Inflammatory macrophage (primary cell): Measurements from ENCODE around the gene SERPINA4.

Experiments
- DNase-seq, 2 donors: peaks; one replicate each; pipeline ENCODE4 v3.0.0-alpha.2; 2020 to 2022

The SERPINA4 gene

DNA sequence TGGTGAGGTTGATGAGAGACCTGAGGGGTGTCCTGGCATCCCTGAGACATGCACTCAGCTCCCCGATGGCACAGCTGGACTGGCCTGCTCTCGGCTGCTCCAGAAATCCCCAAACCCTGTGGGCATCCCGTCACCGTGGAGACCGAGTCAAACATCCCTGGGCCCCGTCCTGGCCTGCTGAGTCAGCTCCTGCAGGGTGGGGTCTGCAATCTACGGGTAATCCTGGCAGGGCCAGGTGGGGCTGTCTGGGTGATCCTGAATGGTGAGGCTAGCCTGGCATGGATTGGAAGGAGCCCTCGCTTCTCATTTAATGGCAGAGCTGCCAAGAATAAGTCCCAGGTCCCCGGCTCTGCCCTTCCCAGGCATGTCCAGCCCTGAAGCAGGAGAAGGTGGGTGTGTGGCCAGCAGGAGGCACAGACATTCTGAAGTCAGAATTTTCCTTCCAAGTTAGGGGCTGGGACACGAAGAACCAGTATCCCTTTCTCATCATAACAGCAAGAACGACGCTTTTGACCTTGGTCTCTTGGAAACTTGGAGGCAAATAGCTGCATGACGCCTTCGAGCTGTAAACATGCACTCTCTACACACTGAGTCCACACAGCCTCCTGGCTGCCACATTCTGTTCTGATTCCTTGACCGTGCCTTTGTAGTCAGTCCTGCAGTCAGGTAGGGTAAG, 17.7 kb upstream of the SERPINA4 start:
- no peak for DNase-seq

DNA sequence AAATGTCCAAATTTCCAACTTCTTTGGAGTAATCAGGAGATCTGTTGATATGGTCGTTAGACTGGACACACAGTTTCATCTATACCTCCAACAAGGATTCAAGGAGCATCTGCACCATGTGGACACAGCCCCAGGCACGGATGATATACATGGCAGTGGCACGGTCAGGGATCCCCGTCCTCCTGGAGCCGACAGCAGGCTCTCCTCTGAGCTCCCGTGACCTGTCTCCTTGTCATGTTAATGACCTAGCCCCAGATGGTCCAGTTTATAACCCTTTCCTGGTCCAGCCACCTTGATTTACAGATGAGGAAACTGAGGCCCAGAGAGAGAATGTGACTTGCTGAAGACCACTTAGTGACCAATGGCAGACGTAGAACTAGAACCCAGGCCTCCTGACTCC, 16.5 kb upstream of the SERPINA4 start:
- no peak for DNase-seq

DNA sequence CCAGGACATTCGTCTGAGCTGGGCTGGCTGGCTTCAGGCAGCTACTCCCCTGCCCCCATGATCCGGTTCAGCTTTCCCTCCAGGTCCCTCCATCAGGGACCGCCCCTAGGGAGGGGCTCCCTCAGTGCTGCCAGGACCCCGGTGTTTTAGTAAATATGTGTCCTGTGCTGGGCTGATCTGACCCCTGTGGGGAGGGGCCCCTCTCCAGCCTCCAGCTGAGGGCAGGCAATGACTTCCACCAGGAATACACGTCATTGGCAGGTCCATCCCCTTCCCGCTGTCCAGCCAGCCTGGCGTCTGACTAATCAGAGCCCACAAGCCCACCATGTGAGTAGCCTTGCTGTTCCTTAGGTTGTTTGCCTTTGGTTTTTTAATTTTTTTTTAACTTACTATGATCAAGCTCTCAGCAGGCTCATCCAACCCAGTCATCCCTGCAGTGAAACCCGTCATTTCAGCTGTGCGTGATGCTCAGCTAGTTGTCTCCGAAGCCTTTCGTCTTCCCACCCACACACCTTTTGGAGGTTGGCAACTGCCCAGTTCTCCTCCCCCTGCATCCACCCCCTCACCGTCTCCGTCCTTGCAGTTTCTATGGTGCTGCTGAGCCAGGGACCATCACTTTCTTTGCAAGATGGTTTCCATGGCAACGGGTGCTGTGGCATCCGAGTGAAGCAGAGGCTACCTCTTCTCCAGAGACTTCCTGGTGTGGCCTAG, 16.0 kb upstream of the SERPINA4 start:
- DNase-seq, result no peak

DNA sequence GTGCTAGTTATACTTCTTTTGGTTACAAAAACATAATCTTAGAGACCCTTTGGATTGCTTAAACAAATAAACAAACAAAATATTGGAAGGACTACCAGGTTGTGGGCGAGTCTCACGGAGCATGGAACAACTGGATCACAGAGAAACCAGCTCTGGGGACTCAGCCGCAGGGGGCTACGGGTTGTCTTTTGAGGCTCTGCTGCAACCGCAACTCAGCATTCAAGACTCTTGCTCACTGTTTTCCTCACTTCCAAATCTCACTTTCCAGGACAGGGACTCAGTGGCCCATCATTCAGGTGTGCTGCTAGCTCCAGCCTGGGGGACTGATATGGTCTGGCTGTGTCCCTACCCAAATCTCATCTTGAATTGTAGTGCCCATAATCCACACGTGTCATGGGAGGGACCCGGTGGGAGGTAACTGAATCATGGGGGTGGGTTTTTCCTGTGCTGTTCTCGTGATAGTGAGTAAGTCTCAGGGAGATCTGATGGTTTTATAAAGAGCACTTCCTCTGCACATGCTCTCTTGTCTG, 14.0 kb upstream of the SERPINA4 start:
- DNase-seq, result no peak

DNA sequence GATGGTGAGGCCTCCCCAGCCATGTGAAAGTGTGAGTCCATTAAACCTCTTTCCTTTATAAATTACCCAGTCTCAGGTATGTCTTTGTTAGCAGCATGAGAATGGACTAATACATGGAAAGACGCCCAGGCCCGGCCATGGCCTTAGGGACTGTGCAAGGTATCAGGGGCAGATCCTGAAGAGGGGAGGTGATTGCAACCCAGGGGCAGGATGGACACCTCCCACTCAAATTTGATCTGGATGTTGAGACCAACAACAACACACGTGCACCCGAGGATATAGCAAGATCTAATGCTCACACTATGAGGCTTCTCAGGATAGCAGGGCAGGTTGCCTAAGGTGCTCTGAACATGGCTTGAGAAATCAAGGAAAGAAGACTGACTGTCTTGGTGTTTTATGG, 13.5 kb upstream of the SERPINA4 start:
- no peak for DNase-seq

DNA sequence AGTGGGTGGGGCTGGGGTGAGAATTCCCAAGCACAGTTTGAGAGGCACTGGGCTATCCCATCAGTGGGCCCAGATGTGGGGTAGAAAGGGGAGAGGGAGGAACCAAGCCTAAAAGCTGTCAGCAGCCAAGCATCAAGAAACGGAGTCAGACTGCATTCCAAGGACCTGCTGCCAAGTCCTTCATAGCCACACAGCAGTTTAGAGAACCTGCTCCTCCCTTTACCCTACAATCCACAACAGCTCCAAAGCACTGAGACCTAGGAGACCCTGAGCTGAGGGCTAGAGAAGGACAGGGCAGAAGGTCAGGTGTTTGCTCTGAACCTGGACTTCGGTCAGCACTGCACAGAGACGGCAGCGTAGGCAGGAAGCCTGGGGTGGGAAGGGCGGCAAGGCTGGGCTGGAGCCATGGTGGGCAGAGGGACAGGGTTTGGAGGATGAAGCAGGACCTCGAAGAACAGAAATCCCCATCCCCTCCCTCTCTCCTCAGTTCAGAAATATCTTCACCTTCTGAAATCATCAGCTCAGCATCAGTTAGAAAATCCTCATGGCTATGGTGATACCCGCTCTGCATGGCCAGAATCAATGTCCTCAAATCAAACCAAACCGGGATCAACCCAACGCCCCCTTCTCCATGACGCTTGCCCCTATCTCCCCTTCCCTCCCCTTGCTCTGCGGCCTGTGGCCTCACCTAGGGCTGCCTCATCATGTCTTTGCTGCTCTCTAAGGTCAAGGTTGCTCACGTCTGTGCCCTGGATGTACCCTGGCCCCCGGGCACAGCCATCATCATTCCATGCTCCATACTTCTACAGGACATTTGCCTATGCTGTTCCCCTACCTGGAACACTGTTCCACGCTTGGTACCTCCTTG, 12.9 kb upstream of the SERPINA4 start:
- no peak for DNase-seq

DNA sequence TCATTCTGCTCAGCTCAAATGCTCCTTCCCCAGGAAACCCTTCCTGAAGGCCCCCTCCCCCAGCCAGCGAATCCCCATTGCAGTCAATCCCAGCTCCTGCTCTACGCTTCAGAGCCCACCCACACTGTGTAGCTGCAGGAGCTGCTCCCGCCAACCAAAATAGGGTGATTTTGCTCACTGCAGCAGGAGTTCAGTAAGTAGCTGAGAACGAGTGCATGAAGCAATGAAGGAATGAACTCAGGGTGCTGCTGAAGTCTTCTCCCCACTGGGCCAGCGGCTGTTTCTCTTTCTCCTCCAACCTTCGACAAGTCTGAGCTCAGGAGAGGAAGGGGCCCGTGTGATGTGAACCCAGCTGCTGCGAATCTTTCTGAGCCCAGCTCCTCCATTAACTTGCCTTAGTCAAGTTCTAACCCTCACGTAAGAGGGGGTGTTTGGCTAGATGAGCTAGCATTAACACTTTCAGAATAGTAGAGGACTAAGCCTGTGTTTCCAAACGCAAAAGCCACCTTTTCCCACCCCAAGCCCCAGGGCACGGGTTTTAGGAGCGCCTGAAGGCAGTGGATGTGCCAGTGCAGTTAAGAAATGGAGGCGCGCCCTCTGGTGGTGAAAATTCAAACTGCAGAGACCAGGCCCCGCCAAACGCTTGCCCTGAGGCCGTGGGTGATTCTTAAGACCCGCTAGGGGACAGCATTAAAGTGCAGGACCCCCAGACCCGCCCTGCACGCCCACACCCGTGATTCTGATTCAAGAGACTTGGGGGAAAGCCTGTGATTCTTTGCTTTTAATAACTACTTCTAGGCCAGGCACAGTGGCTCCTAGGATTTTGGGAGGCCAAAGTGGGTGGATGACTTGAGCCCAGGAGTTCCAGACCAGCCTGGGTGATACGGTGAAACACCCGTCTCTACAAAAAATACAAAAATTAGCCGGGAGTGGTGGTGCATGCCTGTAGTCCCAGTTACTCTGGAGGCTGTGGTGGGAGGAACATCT, 11.9 kb upstream of the SERPINA4 start:
- peak; percentile 50 to 51 for DNase-seq

DNA sequence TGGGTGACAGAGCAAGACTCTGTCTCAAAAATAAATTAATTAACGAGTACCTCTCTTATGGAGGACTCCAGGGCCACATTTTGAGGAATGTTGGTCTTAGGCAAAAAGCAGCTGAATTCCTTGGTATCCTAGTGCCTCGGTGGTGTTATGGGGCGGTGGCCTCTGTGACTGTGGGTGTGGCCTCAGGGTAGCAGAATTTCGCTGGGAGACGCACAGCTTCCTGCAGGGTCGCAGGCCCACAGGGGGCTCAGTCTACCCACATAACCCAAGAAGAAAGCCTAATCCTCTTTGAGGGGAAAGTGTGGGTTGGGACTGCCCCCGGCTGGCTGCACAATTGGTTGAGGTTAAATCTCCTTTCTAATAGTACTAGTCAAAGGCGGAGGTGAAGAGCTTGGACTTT, 11.2 kb upstream of the SERPINA4 start:
- DNase-seq, result no peak

DNA sequence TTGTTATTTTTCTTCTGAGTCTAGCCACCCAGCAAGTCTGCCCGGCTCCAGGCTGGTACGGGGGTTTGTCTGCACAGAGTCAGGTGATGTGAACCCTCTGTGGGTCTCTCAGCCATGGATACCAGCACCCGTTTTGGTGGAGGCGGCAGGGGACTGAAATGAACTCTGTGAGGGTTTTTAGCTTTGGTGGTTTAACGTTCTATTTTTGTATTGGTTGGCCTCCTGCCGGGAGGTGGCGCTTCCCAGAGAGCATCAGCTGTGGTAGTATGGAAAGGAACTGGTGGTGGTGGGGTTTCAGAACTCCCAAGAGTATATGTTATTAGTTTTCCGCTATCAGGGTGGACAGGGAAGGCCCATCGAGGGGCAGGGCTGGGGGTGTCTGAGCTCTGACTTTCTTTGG, 5.3 kb upstream of the SERPINA4 start:
- no peak for DNase-seq

DNA sequence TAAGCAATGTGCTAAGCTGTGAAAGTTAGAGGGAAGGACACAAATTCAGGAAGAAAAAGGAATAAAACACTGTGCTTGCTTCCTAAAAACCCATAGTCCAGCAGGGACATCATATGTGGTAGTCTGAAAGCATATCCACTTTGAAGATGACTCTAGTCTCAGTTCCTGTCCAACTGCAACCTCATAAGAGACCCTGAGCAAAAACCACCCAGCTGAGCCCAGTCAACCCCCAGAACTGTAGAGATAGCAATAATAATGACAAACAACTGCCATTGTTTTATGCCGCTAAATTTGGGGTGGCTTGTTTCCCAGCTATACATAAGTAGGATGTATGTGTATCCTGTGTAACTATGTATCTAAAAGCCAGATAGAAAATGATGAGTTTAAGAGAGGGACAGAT, 3.9 kb upstream of the SERPINA4 start:
- no peak for DNase-seq

DNA sequence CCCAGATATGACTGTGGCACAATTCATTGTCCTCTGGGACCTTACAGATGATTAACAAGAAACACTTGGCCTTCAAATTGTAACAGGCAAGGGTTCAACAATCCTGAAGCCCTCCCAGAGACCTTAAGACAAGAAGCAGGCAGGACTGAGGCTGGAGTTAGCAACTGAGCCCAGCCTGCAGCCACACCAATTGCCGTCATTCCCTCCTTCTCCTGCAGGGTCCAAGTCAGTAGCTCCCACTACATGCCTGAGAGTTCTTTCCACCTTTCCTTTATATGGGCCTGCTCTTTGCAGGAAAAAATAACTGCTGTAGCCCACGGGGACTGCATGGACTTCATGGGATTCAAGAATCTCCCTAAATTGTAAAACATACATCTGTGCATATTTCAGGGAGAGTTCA, 2.4 kb upstream of the SERPINA4 start:
- no peak for DNase-seq

DNA sequence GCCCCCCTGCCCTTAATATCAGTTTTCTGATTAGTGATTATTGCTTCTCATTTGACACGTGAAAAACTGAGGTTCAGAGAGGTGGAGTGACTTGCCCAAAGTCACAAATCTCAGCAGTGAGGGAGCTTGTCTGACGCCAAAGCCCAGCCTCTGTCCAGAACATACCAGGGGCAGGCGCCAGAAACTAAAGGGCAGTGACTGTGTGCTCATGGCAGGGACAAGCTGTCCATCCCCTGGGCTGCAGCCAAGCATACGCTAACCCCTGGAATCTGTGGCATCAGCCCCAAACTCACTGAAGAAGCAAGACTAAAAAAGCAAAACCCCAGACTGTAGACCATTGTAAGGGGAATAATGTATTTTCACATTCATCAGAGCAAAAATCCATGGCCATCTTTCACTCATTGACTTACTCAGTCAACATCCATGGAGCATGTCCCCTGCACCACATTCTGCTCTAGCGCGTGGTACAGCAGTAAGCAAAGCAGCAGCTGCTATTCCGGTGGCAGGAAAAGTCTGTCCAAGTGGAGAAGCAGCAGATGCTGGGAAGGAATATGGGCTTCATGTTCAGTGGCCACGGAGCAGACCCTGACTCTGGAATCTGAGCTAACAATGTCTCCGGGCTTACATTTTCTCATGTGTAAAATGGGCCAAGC, 1.5 kb upstream of the SERPINA4 start:
- DNase-seq, result no peak

DNA sequence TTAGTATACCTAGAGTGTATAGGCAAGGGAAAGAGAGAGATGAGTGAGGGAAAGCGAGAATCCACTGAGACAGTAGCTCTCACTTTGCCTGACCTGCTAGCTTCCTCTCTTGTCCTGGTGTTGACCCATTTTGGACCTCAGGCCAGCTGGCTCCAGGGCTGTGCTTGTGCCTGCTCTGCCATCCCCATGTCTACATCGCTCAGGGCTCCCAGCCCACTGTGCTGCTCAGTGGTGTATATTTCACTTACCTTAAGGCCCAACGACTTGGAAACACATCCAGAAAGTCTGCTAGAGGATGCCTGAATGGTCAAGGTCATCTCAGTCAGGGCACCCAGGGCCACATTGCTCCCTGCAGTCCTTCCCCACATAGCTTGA, 964 bp upstream of the SERPINA4 start:
- no peak for DNase-seq

DNA sequence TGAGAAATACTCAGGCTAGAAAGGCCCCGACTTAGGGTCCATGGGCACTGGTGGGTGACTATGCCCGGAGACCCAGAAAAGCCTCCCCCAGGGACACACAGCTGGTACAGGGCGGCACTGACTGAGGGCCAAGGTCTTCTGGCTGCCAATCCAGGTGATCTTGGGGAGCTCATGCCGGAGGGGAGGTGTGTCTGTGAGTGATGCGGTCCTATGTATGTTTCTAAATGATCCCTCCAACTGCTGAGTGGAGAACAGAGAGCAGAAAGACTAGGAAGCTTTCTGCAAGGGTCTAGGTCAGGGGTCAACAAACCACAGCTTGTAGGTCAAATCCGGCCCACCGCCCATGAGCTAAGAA, 391 bp downstream of the SERPINA4 start:
- no peak for DNase-seq

DNA sequence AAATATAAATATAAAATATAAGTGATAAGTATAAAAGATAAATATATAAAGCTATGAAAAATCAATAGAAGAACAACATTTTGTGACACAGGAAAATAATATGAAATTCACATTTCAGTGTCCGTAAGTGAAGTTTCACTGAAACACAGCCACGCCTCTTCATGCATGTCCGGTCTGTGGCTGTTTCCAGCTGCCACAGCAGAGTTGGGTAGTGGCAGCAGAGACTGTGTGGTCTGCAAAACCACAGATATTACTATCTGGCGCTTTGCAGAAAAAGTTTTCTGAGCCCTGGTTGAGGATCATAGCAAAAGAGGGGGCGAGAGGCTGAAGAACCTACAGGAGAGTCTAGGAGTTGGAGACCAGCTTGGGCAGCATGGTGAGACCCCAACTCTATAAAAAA, 780 bp downstream of the SERPINA4 start:
- DNase-seq, result no peak

DNA sequence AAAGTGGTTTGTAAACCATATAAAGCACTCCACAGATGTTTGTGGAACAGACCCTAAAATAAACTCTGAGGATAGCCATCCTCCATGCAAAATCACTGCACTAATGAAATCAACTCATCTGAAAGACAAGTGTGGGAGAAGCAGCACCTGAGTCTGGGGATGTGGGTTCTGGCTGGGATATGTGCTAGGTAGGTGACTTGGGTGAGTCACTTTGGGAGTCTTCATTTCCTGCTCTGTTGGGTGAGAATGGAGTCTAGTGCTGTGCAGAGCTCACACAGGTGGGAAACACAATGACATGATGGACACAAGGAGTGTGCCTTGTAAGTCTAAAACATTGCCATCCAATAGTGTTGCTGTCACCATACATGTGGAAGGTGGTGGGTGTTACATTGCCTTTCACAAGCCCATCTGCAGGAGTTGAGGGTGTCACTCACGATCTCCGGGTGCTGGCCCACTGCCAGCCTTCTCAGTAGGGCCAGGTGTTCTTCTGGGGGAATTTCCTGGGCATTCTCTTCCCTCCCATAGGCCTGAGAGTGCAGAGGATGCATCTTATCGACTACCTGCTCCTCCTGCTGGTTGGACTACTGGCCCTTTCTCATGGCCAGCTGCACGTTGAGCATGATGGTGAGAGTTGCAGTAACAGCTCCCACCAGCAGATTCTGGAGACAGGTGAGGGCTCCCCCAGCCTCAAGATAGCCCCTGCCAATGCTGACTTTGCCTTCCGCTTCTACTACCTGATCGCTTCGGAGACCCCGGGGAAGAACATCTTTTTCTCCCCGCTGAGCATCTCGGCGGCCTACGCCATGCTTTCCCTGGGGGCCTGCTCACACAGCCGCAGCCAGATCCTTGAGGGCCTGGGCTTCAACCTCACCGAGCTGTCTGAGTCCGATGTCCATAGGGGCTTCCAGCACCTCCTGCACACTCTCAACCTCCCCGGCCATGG, 2.0 kb downstream of the SERPINA4 start:
- DNase-seq, result no peak

DNA sequence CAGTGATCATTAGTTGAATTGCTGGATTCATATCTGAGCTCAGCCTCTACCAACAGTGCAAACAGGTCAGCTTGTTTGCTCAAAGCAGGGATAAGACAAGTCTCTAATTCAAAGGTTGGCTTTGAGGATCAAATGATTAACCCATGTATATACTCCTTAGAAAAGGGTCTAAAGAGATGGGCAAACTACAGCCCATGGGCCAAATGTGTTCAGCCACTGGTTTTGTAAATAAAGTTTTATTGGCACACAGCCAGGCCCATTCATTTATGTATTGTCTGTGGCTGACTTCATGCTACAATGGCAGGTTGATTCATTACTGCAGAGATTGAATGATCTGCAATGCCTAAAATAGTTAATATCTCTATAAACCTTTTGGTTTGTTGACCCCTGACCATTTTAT, 3.1 kb downstream of the SERPINA4 start:
- DNase-seq, result no peak

DNA sequence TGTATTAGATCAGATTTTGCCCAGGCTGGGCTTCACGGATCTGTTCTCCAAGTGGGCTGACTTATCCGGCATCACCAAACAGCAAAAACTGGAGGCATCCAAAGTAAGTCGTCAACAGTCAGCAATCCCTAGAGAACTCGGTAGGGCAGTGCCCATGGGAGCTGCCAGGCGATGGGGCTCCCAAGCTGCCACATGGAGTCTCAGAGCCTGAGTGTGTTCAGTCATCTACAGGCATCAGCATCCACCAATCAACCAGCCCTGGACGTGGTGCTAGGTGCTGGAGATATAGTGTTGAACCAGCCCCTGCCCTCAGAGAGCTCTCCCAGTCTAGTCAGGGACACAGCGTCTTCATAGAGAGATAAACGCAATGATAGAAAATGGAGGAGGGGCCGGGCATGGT, 6.9 kb downstream of the SERPINA4 start:
- no peak for DNase-seq

DNA sequence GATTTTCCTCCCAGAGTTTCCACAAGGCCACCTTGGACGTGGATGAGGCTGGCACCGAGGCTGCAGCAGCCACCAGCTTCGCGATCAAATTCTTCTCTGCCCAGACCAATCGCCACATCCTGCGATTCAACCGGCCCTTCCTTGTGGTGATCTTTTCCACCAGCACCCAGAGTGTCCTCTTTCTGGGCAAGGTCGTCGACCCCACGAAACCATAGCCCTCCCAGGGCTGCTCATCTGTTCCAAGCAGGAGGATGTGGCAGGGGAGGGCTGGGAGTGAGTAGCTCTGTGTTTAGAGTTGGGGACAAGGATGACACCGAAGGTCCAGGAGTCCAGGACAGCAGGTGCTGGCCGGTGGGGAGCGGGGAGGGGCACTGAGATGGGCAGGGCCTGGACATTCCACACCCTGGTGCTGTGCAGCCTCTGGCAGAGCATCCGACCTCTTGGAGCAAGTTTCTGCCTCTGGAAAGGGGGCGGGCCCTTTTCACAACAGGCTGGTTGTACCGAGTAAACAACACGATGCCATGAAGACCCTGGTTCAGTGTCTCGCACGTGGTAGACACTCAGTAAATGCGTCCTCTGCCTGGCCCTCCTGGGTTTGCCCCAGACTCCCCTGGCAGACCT, 8.2 kb downstream of the SERPINA4 start:
- DNase-seq, result no peak

DNA sequence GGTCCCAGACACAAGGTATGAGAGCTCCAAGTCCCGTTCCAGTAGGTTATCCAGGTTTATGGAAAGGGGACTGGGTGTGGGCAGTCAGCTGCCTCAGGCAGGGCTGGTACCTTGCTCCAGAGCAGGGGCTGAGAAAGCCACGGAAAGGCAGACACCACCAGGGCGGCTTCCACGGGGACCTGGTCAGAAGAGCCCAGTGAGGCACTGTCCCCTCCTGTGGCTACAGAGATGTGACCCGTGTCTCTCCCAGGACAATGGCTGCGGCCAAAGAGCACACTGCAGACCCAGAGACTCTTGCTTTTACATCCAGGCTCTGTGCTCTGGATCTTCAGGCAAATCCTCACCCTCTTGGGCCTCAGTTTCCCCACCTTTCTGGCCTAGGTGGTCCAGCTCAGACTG, 8.8 kb downstream of the SERPINA4 start:
- no peak for DNase-seq
